ENCODE results near the gene TSR3.

TSR3 gene

GRCh38 chr16:1364510-1364909 is 12.8 kb upstream of the TSR3 start:
- DNase-seq (ENCODE audit: extremely low spot score), result no peak
- ChIA-PET CTCF (interaction anchor here (0.9 to 5.3 kb wide), 22 partner anchors 10 to 360 kb away, joined by 3 to 56 read pairs (median 5); partner anchors contain the start of genes GNPTG, MAPK8IP3 and TSR3), POLR2A (no interaction called here)
- no peak for TF ChIP-seq CTCF (IDR thresholded peaks at IDR 0.05; ENCODE audit: control extremely low read depth, extremely low read depth, low read depth, missing control alignments)

DNA sequence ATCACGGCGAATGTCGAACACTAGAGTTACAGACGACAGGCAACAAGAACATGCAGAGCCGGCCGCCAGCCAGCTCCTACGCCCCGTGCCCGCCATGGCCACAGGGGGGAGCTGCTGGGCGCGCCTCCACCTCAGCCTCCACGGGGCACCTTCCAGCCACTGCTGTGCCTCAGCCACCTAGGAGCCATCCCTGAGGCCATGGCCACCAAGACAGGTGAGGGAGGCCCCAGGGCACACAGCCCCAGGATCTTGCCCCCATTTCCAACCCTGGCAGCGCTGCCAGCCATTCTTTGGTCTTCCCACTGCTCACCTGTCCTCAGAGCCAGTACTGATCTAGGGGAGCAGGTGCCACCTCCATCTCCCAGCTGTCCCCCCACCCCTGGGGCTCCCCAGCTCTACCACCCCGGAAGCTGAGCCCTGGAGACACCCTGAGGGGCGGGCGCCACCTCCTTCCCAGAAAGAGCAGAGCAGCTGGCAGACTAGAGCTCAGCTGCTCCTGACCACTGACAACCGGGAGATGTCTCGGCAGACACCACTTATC is 11.9 kb upstream of the TSR3 start:
- peak; percentile 90 for TF ChIP-seq CTCF (IDR thresholded peaks at IDR 0.05; ENCODE audit: control extremely low read depth, extremely low read depth, low read depth, missing control alignments)
- peak; percentile 87 for DNase-seq (ENCODE audit: extremely low spot score)
- ChIA-PET POLR2A (no interaction called here), CTCF (interaction anchor here (0.6 to 5.3 kb wide), 41 partner anchors 10 to 789 kb away, joined by 3 to 56 read pairs (median 4); partner anchors contain the start of genes GNPTG, TSR3 and UQCC4)

DNA sequence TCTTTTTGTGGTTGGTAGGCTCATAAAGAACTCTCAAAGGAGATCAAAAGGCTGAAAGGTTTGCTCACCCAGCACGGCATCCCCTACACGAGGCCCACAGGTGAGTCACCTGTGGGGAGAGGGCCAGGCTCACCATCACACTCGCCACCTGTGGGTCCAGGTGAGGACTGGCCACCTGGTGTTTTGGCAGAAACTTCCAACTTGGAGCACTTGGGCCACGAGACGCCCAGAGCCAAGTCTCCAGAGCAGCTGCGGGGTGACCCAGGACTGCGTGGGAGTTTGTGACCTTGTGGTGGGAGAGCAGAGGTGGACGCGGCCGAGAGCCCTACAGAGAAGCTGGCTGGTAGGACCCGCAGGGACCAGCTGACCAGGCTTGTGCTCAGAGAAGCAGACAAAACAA is 11.1 kb upstream of the TSR3 start:
- DNase-seq (ENCODE audit: extremely low spot score), result no peak
- ChIA-PET CTCF (interaction anchor here (0.6 to 5.3 kb wide), 27 partner anchors 9 to 789 kb away, joined by 3 to 56 read pairs (median 4); partner anchors contain the start of genes GNPTG and TSR3), POLR2A (no interaction called here)
- no peak for TF ChIP-seq CTCF (IDR thresholded peaks at IDR 0.05; ENCODE audit: control extremely low read depth, extremely low read depth, low read depth, missing control alignments)

DNA sequence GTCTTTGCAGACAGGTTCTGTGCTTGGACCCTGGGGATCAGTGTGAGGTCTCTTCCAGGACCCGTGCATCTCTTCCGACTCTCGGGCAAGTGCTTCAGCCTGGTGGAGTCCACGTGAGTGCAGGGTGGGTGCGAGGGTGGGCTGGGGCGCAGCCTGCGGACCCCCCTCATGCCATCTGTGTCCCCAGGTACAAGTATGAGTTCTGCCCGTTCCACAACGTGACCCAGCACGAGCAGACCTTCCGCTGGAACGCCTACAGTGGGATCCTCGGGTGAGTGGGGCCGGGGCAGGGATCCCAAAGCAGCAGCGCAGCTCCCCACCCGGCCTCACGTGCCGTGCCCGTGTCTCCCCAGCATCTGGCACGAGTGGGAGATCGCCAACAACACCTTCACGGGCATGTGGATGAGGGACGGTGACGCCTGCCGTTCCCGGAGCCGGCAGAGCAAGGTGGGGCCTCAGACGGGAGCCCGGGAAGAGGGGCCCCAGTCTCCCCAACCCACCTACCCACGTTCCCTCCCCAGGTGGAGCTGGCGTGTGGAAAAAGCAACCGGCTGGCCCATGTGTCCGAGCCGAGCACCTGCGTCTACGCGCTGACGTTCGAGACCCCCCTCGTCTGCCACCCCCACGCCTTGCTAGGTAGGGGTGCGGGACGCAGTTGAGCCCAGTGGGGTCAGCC is 10.1 kb upstream of the TSR3 start:
- no peak for TF ChIP-seq CTCF (IDR thresholded peaks at IDR 0.05; ENCODE audit: control extremely low read depth, extremely low read depth, low read depth, missing control alignments)
- POLR2A ChIA-PET, result no interaction called here
- CTCF ChIA-PET, result interaction anchor here (1.2 kb wide), 1 partner anchor 46 kb away, joined by 4 read pairs; no protein-coding TSS in a partner anchor
- no peak for DNase-seq (ENCODE audit: extremely low spot score)

- no peak for TF ChIP-seq CTCF (IDR thresholded peaks at IDR 0.05; ENCODE audit: control extremely low read depth, extremely low read depth, low read depth, missing control alignments)
- ChIA-PET POLR2A (no interaction called here), CTCF (interaction anchor here (1.2 kb wide), 1 partner anchor 11 kb away, joined by 3 read pairs; no protein-coding TSS in a partner anchor)
- DNase-seq (ENCODE audit: extremely low spot score), result no peak
These were observed 6.4 kb upstream of the TSR3 start for GRCh38 chr16:1357906-1358566.

GRCh38 chr16:1356061-1356900 is 4.6 kb upstream of the TSR3 start:
- TF ChIP-seq CTCF (IDR thresholded peaks at IDR 0.05; ENCODE audit: control extremely low read depth, extremely low read depth, low read depth, missing control alignments), result no peak
- ChIA-PET POLR2A (no interaction called here), CTCF (no interaction called here)
- DNase-seq (ENCODE audit: extremely low spot score), result no peak

All from GM10248 (cell line).